Cardiac muscle cell (in vitro differentiated cells and primary cell): Measurements from ENCODE around the gene PHYH. TPM values are rescaled to one million over a fixed set of nuclear protein-coding genes. Genes with fewer than 3 reads are reported as not detected.

Experiments used
- DNase-seq, 2 donors: peaks; one replicate each; pipeline versions ENCODE4 v3.0.0 to v3.0.0-alpha.2; 2010 to 2017; ENCODE audit warnings: low read depth in 1 of 2, low spot score in 1 of 2
- H3K27ac ChIP-seq: fragments of 200-600 bp; sonication (generic); 2 replicates; pipeline ENCODE4 v1.5.1; 2016
- H3K27me3 ChIP-seq: fragments of 200-600 bp; sonication (generic); 2 replicates; pipeline ENCODE4 v1.6.0; 2016; ENCODE audit warnings: control low read depth
- H3K36me3 ChIP-seq: fragments of 200-600 bp; sonication (generic); 2 replicates; pipeline ENCODE4 v1.5.1; 2016; ENCODE audit warnings: control low read depth
- H3K4me1 ChIP-seq: fragments of 200-600 bp; sonication (generic); 2 replicates; pipeline ENCODE4 v1.8.1; 2017; ENCODE audit warnings: low read depth, mild to moderate bottlenecking, mixed run types
- H3K4me3 ChIP-seq: fragments of 200-600 bp; sonication (generic); 2 replicates; pipeline ENCODE4 v1.5.1; 2016; ENCODE audit warnings: mild to moderate bottlenecking
- H3K9me3 ChIP-seq: fragments of 200-600 bp; sonication (generic); 2 replicates; pipeline ENCODE4 v1.5.1; 2017; ENCODE audit warnings: low read depth, mild to moderate bottlenecking, control low read depth
- CTCF ChIP-seq: IDR thresholded peaks from 2 replicates; pipeline ENCODE4 v1.5.1; 2012; ENCODE audit warnings: low read depth, mild to moderate bottlenecking, low read length
- polyA plus RNA-seq: library from polyadenylated mRNA; unstranded; fragments of >200 nt; fragmentation: Nextera tagmentation; extraction: Ambion mirVana; gene quantifications from 2 replicates; pipeline ENCODE4 v1.2.1, GENCODE V29; 2016
- total RNA-seq: library from RNA; depleted of rRNA; stranded (reverse); fragments of >200 nt; gene quantifications from 2 replicates; pipeline ENCODE4 v1.2.3, GENCODE V29; 2016

The PHYH gene
- total and polyA plus RNA-seq, 2 experiments from 2014 or later, result 26.4 to 40.9 TPM

GRCh38 chr10:13346283-13347042, 46.6 kb upstream of the PHYH start:
- TF ChIP-seq CTCF, result no peak
- DNase-seq, result peak in 1 of 2 donors; percentile 67
- Histone ChIP-seq H3K27ac (peak overlapping the region; percentile 95), H3K27me3 (peaks cover 10% of the 10 kb centered on the region), H3K4me1 (peaks cover 12% of the 10 kb centered on the region), H3K36me3 (no peaks in the 10 kb centered on the region), H3K4me3 (peak overlapping the region; percentile 98), H3K9me3 (no peaks in the 10 kb centered on the region)

GRCh38 chr10:13340626-13341376, 40.9 kb upstream of the PHYH start:
- Histone ChIP-seq H3K36me3 (peaks cover 6% of the 10 kb centered on the region), H3K4me3 (no peak overlapping the region), H3K9me3 (no peaks in the 10 kb centered on the region), H3K27me3 (no peaks in the 10 kb centered on the region), H3K27ac (peak overlapping the region; percentile 10), H3K4me1 (no peaks in the 10 kb centered on the region)
- no peak for DNase-seq
- no peak for TF ChIP-seq CTCF

DNA sequence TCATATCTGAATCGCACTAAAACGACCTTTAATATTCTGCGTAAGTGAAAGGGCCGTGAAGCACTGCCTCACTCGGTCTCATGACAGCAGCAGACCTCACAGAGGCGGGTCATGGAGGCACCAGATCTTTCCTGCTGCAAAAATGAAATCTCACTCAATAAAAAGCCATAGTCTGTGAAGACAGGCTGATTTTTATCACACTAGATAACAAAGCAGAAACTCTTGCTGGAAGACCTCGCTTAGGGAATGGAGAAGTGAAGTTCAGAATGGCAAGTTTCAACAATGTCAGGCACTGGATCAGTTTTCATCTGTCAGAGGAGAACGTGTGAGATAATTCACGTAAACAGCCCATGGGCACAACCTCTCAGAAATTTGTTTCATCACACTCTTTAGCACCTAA, 40.2 kb upstream of the PHYH start:
- no peak for TF ChIP-seq CTCF
- H3K27ac ChIP-seq, result peak overlapping the region; percentile 10
- H3K9me3 ChIP-seq, result no peaks in the 10 kb centered on the region
- H3K36me3 ChIP-seq, result peaks cover 6% of the 10 kb centered on the region
- DNase-seq, result no peak
- no peaks in the 10 kb centered on the region for H3K27me3 ChIP-seq
- no peak overlapping the region for H3K4me3 ChIP-seq
- H3K4me1 ChIP-seq, result no peaks in the 10 kb centered on the region

GRCh38 chr10:13338390-13339110, 38.7 kb upstream of the PHYH start:
- Histone ChIP-seq H3K4me3 (no peak overlapping the region), H3K27me3 (no peaks in the 10 kb centered on the region), H3K27ac (no peak overlapping the region), H3K9me3 (no peaks in the 10 kb centered on the region), H3K36me3 (peaks cover 11% of the 10 kb centered on the region), H3K4me1 (no peaks in the 10 kb centered on the region)
- peak in 1 of 2 donors; percentile 72 for DNase-seq
- TF ChIP-seq CTCF, result no peak

DNA sequence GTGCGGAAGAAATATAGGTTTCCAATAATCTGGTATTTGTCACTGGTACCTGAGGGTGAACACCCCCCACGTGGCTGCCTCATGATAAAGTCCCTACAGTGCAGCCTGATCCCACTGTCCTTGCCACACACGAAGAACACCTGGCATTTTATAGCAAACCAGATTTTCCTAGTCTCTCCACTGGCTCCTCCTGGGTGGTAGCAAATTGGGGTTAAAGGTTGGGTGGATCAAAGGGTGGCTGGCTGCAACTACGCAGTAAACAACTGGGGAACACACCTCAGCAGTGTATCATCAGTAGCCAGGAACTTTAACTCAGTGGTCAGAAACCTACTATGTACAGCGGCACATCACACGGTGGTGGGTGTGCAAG, 37.9 kb upstream of the PHYH start:
- Histone ChIP-seq H3K27ac (no peak overlapping the region), H3K4me1 (no peaks in the 10 kb centered on the region), H3K4me3 (no peak overlapping the region), H3K36me3 (peaks cover 15% of the 10 kb centered on the region), H3K27me3 (no peaks in the 10 kb centered on the region), H3K9me3 (no peaks in the 10 kb centered on the region)
- DNase-seq, result no peak
- TF ChIP-seq CTCF, result no peak
